Right lobe of liver (tissue), 4 donors: ENCODE results near the gene NDUFS8.
"Not testable (repeated sequence)": the region's sequence is repeated elsewhere in the genome, so short reads cannot be mapped to it uniquely, and the experiment has no call there.

Source experiments
- POLR2A ChIP-seq: fragments of 450-650 bp; IDR thresholded peaks from one replicate; pipeline ENCODE4 v1.6.1; 2017; ENCODE audit warnings: antibody characterized with exemption, mild to moderate bottlenecking
- TF ChIP-seq, protein P1 (sequence below), 4 donors: fragments of 200-600 bp in 3 of 4; fragments of 450-650 bp in 1 of 4; IDR thresholded peaks; one replicate each; pipeline versions ENCODE4 v1.5.1 to v1.8.0; 2016 to 2022; ENCODE audit warnings: antibody characterized with exemption in 4 of 4, mild to moderate bottlenecking in 2 of 4
- donor health status: DM: no; HTN: no; CAD: no.
- donor health status: DM: no; HTN: no; CAD: no.
- donor health status: DM: no; HTN: yes; CAD: no.

DNA sequence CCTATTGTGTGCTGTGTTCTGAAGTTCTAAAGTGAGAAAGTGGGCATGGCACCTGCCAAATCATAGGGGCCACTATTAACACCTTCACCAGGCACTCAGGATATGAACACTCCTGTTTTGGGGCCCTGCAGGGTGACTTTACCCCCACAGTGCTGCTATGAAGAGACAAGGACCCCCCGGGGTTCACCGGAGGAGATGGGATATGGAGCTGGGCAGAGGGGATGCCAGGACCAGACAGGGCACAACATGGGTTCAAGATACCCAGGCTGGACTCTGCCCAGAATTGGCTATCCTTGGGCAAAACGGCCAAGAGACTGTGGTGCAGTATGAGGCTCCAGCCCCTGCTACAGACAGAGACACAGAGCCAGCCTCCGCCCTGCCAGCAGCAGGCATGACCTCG, 36.1 kb upstream of the NDUFS8 start:
- TF ChIP-seq, protein P1, sequence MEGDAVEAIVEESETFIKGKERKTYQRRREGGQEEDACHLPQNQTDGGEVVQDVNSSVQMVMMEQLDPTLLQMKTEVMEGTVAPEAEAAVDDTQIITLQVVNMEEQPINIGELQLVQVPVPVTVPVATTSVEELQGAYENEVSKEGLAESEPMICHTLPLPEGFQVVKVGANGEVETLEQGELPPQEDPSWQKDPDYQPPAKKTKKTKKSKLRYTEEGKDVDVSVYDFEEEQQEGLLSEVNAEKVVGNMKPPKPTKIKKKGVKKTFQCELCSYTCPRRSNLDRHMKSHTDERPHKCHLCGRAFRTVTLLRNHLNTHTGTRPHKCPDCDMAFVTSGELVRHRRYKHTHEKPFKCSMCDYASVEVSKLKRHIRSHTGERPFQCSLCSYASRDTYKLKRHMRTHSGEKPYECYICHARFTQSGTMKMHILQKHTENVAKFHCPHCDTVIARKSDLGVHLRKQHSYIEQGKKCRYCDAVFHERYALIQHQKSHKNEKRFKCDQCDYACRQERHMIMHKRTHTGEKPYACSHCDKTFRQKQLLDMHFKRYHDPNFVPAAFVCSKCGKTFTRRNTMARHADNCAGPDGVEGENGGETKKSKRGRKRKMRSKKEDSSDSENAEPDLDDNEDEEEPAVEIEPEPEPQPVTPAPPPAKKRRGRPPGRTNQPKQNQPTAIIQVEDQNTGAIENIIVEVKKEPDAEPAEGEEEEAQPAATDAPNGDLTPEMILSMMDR (IDR thresholded peaks at IDR 0.05), result not testable (repeated sequence)
- not testable (repeated sequence) for TF ChIP-seq POLR2A
